ENCODE measurements around the gene FRAS1.
A peak's percentile ranks its signal among the peaks of the same experiment; 100 is the strongest.

FRAS1 gene

DNA sequence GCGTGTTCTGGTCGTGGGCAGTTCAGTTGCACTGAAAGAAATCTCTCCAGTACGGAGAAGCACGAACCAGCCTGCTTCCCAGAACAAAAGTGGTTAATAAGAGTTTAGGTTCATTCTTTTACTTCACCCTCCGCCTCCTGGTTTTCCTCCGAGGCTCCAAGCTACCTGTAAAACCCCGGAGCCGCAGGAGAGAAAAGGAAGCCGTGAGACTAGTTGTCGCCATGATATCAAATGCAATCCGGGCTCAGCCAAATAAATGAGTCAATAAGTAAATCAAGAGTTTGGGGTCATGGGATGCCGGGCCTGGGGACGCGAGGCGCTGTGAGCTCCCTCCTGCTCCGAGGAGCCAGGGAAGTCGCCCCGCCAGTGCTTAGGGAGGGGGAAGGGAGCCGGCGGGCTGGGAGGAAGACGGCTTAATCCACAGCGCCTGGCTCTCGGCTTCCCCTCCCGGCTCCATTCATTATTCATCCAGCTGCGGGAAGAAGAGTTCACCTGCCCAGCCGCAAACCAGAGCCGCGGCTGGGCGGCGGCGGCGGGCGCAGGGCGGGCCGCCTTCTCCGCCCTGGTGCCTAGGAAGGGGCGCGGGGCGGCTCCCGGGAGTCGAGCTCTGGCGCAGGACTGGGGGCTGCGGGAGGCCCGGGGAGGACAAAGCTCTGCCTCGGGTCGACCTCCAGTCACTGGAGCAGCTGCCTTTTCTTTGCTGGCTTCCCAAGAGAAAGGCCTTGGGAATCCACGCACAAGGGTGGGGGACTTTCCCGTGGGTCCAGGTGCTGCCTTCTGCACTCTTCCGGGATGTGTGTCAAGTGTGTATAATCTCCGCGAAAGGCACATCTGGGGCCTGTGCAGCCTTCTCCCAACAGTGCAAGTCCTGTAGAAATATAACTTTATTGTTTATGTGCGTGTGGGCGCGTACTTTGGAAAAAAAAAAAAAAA, 1.7 kb downstream of the FRAS1 start:
- Histone ChIP-seq H3K9ac (ENCODE audit: low read depth, low read length) (peak overlapping the region; percentile 80), H3K27ac (ENCODE audit: low read depth, low read length) (peak overlapping the region; percentile 81), H3K36me3 (ENCODE audit: control insufficient read depth, insufficient read depth, low read length) (no peaks in the 10 kb centered on the region), H3K9me3 (ENCODE audit: control insufficient read depth, insufficient read depth, low read length) (no peaks in the 10 kb centered on the region), H3K4me3 (ENCODE audit: low read depth, low read length) (peak overlapping the region; percentile 98), H3K4me1 (ENCODE audit: control insufficient read depth, insufficient read depth, low read length) (peaks cover 40% of the 10 kb centered on the region), H3K27me3 (ENCODE audit: control insufficient read depth, insufficient read depth, low read length) (no peaks in the 10 kb centered on the region)

DNA sequence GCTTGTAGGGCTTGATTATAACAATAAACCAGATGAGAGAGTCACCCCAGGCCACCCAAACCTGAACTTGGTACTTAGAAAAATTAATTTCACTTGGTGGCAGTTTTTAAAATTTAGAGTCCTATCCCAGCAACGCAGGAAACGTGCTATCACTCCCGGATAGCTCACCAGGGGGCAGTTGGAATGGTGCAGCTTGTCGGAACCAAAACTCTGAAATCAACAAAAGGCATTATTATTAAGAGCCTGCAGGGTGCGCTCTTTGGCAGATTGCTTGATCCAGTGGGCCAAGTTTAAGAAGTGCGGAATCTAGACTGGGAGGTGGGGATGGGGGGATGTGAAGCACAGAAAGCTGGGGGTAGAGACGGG, 2.4 kb downstream of the FRAS1 start:
- Histone ChIP-seq H3K27ac (ENCODE audit: low read depth, low read length) (peak overlapping the region; percentile 81), H3K27me3 (ENCODE audit: control insufficient read depth, insufficient read depth, low read length) (no peaks in the 10 kb centered on the region)

DNA sequence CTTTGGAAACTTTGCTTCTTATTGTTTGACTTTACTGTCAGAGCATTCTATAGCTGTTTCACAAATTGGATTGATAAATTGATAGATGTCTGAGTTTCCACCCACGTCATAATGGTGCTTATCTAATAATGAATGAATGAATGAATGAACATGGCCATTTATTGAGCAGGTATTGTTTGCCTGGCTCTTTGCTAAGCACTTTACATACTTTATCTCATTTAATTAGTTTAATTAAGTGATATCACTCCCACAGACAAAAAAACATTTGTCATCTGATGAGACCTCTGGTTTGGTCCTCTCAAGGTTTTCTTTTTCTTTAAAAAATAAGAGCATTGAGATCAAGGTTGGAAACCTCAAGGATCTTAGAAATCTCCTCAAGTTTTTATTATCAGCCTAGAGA, 2.8 kb downstream of the FRAS1 start:
- H3K4me3 ChIP-seq (ENCODE audit: low read depth, low read length): peak overlapping the region; percentile 58
- no peaks in the 10 kb centered on the region for H3K36me3 ChIP-seq (ENCODE audit: control insufficient read depth, insufficient read depth, low read length)
- H3K9ac ChIP-seq (ENCODE audit: low read depth, low read length): no peak overlapping the region
- no peak overlapping the region for H3K27ac ChIP-seq (ENCODE audit: low read depth, low read length)
- peaks cover 40% of the 10 kb centered on the region for H3K4me1 ChIP-seq (ENCODE audit: control insufficient read depth, insufficient read depth, low read length)
- no peaks in the 10 kb centered on the region for H3K27me3 ChIP-seq (ENCODE audit: control insufficient read depth, insufficient read depth, low read length)
- H3K9me3 ChIP-seq (ENCODE audit: control insufficient read depth, insufficient read depth, low read length): no peaks in the 10 kb centered on the region

More for the DNA sequence above, 2.4 kb downstream of the FRAS1 start:
- H3K9me3 ChIP-seq (ENCODE audit: control insufficient read depth, insufficient read depth, low read length): no peaks in the 10 kb centered on the region
- H3K9ac ChIP-seq (ENCODE audit: low read depth, low read length): peak overlapping the region; percentile 80
- no peaks in the 10 kb centered on the region for H3K36me3 ChIP-seq (ENCODE audit: control insufficient read depth, insufficient read depth, low read length)
- peak overlapping the region; percentile 98 for H3K4me3 ChIP-seq (ENCODE audit: low read depth, low read length)
- peaks cover 40% of the 10 kb centered on the region for H3K4me1 ChIP-seq (ENCODE audit: control insufficient read depth, insufficient read depth, low read length)

DNA sequence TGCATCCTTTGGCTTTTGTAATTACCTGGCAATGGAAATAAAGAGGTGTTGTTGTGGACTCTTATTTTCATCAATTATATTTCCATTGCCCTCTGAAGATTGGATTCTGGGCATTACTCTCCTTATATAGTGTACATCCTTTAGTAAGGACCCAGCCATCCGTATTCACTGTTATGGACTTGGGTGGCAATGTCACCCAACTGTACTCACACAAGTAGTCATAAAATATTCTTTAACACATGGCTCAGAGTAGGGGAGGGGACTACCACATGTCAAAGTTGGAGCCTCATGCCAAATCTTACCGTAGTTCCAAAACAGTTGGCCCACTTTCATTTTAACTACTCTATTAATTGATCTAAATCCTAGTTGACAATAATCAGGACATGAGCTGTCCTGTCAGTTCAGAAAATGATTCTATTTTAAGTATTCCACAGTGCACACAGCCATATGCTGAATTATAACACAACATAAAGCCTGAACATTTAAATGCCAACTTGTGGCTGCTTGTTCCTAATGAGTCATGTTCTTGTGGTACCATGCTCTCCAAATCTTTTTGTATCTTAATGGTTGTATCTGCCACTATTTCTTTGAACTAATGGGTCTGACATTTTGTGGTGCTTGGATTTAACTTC, 4.9 kb downstream of the FRAS1 start:
- Histone ChIP-seq H3K9me3 (ENCODE audit: control insufficient read depth, insufficient read depth, low read length) (no peaks in the 10 kb centered on the region), H3K36me3 (ENCODE audit: control insufficient read depth, insufficient read depth, low read length) (peaks cover 6% of the 10 kb centered on the region), H3K27ac (ENCODE audit: low read depth, low read length) (no peak overlapping the region), H3K27me3 (ENCODE audit: control insufficient read depth, insufficient read depth, low read length) (no peaks in the 10 kb centered on the region), H3K9ac (ENCODE audit: low read depth, low read length) (no peak overlapping the region), H3K4me3 (ENCODE audit: low read depth, low read length) (no peak overlapping the region), H3K4me1 (ENCODE audit: control insufficient read depth, insufficient read depth, low read length) (peaks cover 54% of the 10 kb centered on the region)

DNA sequence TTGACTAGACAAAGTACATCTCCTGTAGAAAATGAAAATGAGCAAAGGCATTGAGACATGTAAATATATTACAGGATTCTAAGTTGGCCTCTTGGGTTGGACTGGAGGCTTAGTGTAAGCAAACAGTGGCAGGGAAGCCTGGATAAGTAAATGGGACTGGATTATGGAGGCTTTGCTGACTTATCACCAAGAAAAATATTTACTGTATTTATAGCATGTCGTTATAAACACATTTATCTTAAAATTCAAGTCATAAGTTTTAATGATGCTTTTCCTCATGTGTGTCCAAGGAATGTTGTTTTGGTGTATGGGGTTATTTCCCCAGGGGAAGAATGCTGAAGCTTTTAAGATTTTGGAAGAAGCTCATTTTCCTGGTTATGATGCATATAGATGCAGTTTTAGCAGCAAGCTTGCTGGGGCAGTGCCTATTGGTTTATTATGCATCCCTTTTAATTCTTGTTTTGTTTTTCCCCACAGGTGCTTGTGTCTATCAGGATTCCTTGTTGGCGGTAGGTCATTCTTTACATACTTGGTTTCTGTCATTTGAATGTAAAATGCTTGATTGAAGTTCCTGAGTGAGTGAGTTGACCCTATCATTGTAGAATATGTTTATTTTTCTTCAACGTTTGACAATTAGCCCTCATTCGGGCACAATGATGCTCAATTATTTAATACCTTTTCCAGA, 8.5 kb downstream of the FRAS1 start:
- H3K27me3 ChIP-seq (ENCODE audit: control insufficient read depth, insufficient read depth, low read length): no peaks in the 10 kb centered on the region
- H3K36me3 ChIP-seq (ENCODE audit: control insufficient read depth, insufficient read depth, low read length): peaks cover 35% of the 10 kb centered on the region
- H3K9me3 ChIP-seq (ENCODE audit: control insufficient read depth, insufficient read depth, low read length): no peaks in the 10 kb centered on the region
- peaks cover 50% of the 10 kb centered on the region for H3K4me1 ChIP-seq (ENCODE audit: control insufficient read depth, insufficient read depth, low read length)
- no peak overlapping the region for H3K9ac ChIP-seq (ENCODE audit: low read depth, low read length)
- peak overlapping the region; percentile 80 for H3K27ac ChIP-seq (ENCODE audit: low read depth, low read length)
- peak overlapping the region; percentile 36 for H3K4me3 ChIP-seq (ENCODE audit: low read depth, low read length)

DNA sequence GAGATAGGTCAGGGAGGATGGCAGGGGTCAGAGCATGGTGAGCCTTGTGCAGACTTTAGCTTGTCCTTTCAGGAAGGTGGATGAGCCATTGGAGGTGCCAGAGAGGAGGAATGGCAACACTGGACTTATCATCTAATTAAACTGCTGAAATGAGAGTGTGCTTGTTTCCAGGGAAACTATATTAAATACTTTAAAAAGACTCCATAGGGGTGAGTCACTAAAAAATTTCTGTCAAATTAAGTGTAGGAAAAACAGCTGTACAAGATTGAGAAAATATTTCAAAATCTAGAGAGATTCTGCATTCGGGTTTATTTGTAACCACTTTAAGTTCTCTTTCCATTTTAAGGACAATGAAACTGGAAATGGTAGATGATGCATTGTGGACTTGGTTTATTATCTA, 11.4 kb downstream of the FRAS1 start:
- Histone ChIP-seq H3K27ac (ENCODE audit: low read depth, low read length) (no peak overlapping the region), H3K27me3 (ENCODE audit: control insufficient read depth, insufficient read depth, low read length) (no peaks in the 10 kb centered on the region), H3K36me3 (ENCODE audit: control insufficient read depth, insufficient read depth, low read length) (peaks cover 48% of the 10 kb centered on the region), H3K4me1 (ENCODE audit: control insufficient read depth, insufficient read depth, low read length) (peaks cover 39% of the 10 kb centered on the region), H3K4me3 (ENCODE audit: low read depth, low read length) (no peak overlapping the region), H3K9me3 (ENCODE audit: control insufficient read depth, insufficient read depth, low read length) (no peaks in the 10 kb centered on the region), H3K9ac (ENCODE audit: low read depth, low read length) (no peak overlapping the region)

DNA sequence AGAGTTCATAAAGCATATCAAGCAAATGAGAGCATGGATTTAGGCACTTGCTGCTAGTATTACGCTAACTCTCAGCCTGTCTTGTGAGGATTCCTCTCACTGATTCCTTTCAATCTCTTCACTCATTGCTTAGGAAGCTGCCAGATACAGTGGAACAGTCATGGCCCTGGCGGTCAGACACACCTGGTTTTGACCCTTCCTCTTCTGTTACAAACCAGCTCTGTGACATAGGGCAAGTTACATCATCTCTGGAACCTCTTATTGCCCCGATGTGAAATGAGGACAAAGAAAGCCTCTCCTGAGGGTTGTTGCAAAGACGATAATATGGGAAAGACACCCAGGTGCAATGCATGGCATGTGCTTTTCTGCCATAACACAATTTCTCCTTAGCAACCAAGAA, 12.2 kb downstream of the FRAS1 start:
- Histone ChIP-seq H3K36me3 (ENCODE audit: control insufficient read depth, insufficient read depth, low read length) (peaks cover 48% of the 10 kb centered on the region), H3K9ac (ENCODE audit: low read depth, low read length) (no peak overlapping the region), H3K27me3 (ENCODE audit: control insufficient read depth, insufficient read depth, low read length) (no peaks in the 10 kb centered on the region), H3K27ac (ENCODE audit: low read depth, low read length) (no peak overlapping the region), H3K9me3 (ENCODE audit: control insufficient read depth, insufficient read depth, low read length) (no peaks in the 10 kb centered on the region), H3K4me1 (ENCODE audit: control insufficient read depth, insufficient read depth, low read length) (peaks cover 40% of the 10 kb centered on the region), H3K4me3 (ENCODE audit: low read depth, low read length) (no peak overlapping the region)

DNA sequence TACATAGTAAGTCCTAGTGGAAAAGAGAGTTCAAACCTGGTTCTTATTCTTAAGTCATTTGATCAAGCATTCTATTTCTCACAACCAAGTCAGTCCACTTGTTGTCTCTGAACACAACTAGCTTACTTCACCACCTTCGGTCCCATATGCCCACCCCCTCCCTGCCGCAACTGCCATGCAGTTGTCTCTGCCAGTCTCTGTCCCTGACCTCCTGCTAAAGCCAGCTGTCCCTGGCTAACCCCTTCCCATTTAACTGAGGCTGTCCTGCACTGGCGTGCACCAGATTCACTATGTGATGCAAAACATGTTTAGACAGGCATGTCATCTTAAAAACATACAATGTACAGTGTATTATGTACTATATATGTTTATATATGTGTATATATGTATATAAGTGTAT, 12.7 kb downstream of the FRAS1 start:
- Histone ChIP-seq H3K4me1 (ENCODE audit: control insufficient read depth, insufficient read depth, low read length) (peaks cover 45% of the 10 kb centered on the region), H3K9ac (ENCODE audit: low read depth, low read length) (no peak overlapping the region), H3K9me3 (ENCODE audit: control insufficient read depth, insufficient read depth, low read length) (no peaks in the 10 kb centered on the region), H3K36me3 (ENCODE audit: control insufficient read depth, insufficient read depth, low read length) (peaks cover 48% of the 10 kb centered on the region), H3K4me3 (ENCODE audit: low read depth, low read length) (no peak overlapping the region), H3K27me3 (ENCODE audit: control insufficient read depth, insufficient read depth, low read length) (no peaks in the 10 kb centered on the region), H3K27ac (ENCODE audit: low read depth, low read length) (no peak overlapping the region)

DNA sequence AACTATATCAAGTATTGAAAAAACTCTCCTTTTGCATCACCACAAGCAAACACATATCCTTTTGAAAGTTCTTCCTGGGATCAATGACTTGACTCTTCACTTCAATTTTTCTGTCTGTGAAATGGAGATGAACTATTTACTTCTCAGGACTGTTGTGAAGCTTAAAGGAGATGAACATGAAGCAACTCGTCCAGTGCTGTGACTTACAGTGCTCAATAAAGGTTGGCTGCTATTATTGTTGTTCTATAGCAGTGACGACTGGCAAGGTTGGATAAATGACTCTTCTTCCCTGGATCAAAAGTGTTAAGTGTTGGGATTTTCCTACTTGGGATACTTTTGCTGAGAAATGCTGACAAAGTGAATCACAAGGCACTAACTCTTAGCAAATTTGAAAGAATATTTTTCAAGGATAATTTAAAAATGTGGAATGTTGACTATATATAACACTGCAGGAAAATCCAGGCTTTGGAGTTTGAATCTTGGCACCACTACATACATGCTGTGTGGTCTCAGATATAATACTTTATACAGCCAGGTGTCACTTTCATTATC, 13.7 kb downstream of the FRAS1 start:
- Histone ChIP-seq H3K9me3 (ENCODE audit: control insufficient read depth, insufficient read depth, low read length) (no peaks in the 10 kb centered on the region), H3K9ac (ENCODE audit: low read depth, low read length) (no peak overlapping the region), H3K27ac (ENCODE audit: low read depth, low read length) (no peak overlapping the region), H3K4me1 (ENCODE audit: control insufficient read depth, insufficient read depth, low read length) (peaks cover 48% of the 10 kb centered on the region), H3K4me3 (ENCODE audit: low read depth, low read length) (no peak overlapping the region), H3K36me3 (ENCODE audit: control insufficient read depth, insufficient read depth, low read length) (peaks cover 48% of the 10 kb centered on the region), H3K27me3 (ENCODE audit: control insufficient read depth, insufficient read depth, low read length) (no peaks in the 10 kb centered on the region)

DNA sequence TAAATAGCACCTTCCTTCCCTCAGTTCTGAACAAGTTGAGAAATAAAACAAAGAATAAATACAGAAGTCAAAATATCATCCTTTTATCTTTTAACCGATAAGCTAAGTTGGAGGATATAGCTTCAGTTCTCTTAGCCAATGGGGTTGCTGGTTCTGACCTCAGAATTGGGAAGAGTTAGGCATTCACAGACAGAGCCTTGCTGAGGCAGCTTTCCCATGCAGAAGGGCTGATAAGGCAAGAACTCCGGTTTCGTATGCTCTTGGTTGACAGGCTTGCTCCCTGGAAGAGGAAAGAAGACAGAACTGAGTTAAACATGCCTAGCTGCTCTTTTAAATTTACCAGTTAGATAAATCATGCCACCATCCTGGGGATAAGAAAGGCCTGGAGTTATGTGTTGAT, 17.6 kb downstream of the FRAS1 start:
- peaks cover 39% of the 10 kb centered on the region for H3K4me1 ChIP-seq (ENCODE audit: control insufficient read depth, insufficient read depth, low read length)
- H3K4me3 ChIP-seq (ENCODE audit: low read depth, low read length): no peak overlapping the region
- H3K27me3 ChIP-seq (ENCODE audit: control insufficient read depth, insufficient read depth, low read length): no peaks in the 10 kb centered on the region
- peak overlapping the region; percentile 23 for H3K27ac ChIP-seq (ENCODE audit: low read depth, low read length)
- H3K36me3 ChIP-seq (ENCODE audit: control insufficient read depth, insufficient read depth, low read length): peaks cover 25% of the 10 kb centered on the region
- H3K9ac ChIP-seq (ENCODE audit: low read depth, low read length): no peak overlapping the region
- no peaks in the 10 kb centered on the region for H3K9me3 ChIP-seq (ENCODE audit: control insufficient read depth, insufficient read depth, low read length)

All from HUES48 (cell line).